ENCODE measurements around the gene SHISA9. TPM values are rescaled to one million over a fixed set of nuclear protein-coding genes. Genes with fewer than 3 reads are reported as not detected.

SHISA9 gene
- total RNA-seq, 1 donor from 2014 or later, result not detected

DNA sequence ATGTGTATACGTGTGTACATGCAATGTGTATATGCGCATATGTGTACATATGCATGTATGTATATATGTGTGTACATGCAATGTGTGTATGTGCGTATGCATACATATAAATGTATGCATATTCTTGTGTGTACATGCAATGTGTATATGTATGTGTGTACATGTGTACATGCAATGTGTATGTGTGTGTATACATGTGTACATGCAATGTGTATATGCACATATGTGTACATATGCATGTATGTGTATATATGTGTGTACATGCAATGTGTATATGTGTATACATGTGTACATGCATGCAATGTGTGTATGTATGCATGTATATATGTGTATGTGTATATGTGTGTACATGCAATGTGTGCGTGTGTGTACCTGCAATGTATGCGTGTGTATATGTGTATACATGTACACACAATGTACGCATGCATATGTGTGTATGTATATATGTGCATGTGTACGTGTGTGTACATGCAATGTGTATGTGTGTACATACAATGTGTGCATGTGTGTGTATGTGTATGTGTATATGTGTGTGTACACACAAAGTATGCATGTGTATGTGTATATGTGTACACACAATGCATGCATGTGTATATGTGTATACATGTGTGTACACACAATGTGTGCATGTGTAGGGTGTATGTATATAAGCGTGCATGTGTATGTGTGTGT is 167.7 kb downstream of the SHISA9 start:
- Histone ChIP-seq H3K36me3 (no peaks in the 10 kb centered on the region), H3K4me1 (no peaks in the 10 kb centered on the region), H3K4me3 (no peak overlapping the region), H3K27me3 (ENCODE audit: low read depth) (peaks cover 4% of the 10 kb centered on the region), H3K27ac (no peak overlapping the region), H3K9me3 (peaks cover 8% of the 10 kb centered on the region)
- ATAC-seq (no peak), DNase-seq (no peak)
- TF ChIP-seq, protein P1, sequence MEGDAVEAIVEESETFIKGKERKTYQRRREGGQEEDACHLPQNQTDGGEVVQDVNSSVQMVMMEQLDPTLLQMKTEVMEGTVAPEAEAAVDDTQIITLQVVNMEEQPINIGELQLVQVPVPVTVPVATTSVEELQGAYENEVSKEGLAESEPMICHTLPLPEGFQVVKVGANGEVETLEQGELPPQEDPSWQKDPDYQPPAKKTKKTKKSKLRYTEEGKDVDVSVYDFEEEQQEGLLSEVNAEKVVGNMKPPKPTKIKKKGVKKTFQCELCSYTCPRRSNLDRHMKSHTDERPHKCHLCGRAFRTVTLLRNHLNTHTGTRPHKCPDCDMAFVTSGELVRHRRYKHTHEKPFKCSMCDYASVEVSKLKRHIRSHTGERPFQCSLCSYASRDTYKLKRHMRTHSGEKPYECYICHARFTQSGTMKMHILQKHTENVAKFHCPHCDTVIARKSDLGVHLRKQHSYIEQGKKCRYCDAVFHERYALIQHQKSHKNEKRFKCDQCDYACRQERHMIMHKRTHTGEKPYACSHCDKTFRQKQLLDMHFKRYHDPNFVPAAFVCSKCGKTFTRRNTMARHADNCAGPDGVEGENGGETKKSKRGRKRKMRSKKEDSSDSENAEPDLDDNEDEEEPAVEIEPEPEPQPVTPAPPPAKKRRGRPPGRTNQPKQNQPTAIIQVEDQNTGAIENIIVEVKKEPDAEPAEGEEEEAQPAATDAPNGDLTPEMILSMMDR (IDR thresholded peaks at IDR 0.05), result no peak
- intact Hi-C loops (cut with DNase I), result no loop called here

DNA sequence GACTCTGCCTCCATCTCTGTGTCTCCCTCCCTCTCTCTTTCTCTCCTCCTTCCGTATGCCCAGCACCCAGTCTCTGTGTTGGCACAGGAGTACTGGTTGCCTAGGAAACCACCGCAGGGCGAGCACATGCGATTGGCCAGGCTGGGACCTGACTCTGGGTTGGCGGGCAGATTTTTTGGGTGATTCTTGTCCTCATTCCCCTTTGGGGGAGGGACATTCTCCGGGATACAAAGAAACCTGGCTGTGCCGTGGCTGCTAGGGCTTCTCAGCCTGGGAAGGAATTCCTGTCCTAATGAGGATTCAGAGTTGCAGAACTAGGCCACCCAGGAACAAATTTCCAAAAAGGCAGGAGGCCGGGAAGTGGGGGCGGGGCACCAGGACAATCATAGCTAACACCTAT is 168.9 kb downstream of the SHISA9 start:
- H3K27ac ChIP-seq, result no peak overlapping the region
- ATAC-seq (no peak), DNase-seq (no peak)
- H3K4me1 ChIP-seq, result no peaks in the 10 kb centered on the region
- H3K4me3 ChIP-seq, result no peak overlapping the region
- TF ChIP-seq, protein P1 (IDR thresholded peaks at IDR 0.05), result no peak
- peaks cover 8% of the 10 kb centered on the region for H3K9me3 ChIP-seq
- peaks cover 4% of the 10 kb centered on the region for H3K27me3 ChIP-seq (ENCODE audit: low read depth)
- H3K36me3 ChIP-seq, result no peaks in the 10 kb centered on the region
- intact Hi-C loops (cut with DNase I), result no loop called here

DNA sequence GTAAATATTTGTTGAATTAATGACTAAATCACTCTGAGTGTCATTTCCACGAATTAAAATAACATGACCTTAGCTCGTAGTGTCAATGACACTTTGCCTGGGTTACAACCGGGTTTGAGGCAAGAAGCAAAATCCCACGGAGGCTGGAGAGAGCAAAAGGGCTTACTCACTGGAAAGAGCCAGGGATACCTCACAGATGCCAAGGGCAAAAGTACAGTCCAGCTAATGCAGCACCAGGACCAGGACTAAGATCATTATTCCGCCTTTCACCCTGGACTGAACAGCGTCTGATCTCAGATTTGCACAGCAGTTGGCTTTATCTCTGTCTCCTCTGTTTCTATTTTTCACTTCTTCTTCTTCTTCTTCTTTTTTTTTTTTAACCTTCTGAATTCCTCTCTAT is 175.5 kb downstream of the SHISA9 start:
- TF ChIP-seq, protein P1 (IDR thresholded peaks at IDR 0.05), result no peak
- no peaks in the 10 kb centered on the region for H3K27me3 ChIP-seq (ENCODE audit: low read depth)
- DNase-seq (no peak), ATAC-seq (no peak)
- no peak overlapping the region for H3K27ac ChIP-seq
- no peak overlapping the region for H3K4me3 ChIP-seq
- H3K4me1 ChIP-seq, result no peaks in the 10 kb centered on the region
- no peaks in the 10 kb centered on the region for H3K36me3 ChIP-seq
- no peaks in the 10 kb centered on the region for H3K9me3 ChIP-seq
- intact Hi-C loops (cut with DNase I), result no loop called here

DNA sequence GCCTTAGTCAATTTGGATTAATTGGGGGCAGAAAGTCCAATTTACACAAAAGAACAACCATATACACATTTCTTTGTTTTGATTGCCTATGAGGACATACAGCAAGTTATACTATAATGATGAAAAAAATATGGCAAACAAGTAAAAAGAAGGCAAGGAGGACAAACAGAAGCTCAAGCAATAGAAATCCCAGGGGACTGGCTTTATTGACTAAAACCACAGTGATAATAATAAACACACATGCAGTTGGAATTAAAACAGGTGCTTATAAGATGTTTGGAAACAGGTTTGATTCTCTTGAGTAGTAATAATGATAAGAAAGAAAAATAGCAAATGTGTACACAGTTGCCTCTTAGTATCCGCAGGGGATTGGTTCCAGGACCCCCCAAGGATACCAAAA is 176.4 kb downstream of the SHISA9 start:
- intact Hi-C loops (cut with DNase I), result no loop called here
- Histone ChIP-seq H3K9me3 (no peaks in the 10 kb centered on the region), H3K36me3 (no peaks in the 10 kb centered on the region), H3K4me1 (no peaks in the 10 kb centered on the region), H3K27me3 (ENCODE audit: low read depth) (no peaks in the 10 kb centered on the region), H3K27ac (no peak overlapping the region), H3K4me3 (no peak overlapping the region)
- TF ChIP-seq, protein P1 (IDR thresholded peaks at IDR 0.05), result no peak
- ATAC-seq (no peak), DNase-seq (no peak)

DNA sequence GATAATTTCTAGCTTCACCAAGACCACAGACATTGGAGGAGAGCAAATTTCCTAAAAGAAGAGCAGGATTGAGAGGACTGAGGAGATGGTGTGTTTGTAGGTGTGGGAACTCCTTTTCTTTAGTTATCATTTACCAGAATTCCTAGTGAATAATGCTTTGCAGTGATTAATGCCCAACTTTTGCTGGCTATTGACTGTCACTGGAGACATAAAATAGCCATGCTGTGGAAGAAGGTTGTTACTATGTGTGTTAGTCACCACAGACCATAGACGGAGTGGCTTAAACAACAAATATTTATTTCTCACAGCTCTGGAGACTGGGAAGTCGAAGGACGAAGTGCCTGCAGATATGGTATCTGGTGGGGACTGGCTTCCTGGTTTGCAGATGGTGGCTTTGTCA is 179.1 kb downstream of the SHISA9 start:
- Histone ChIP-seq H3K9me3 (no peaks in the 10 kb centered on the region), H3K4me3 (no peak overlapping the region), H3K27ac (no peak overlapping the region), H3K27me3 (ENCODE audit: low read depth) (no peaks in the 10 kb centered on the region), H3K36me3 (no peaks in the 10 kb centered on the region), H3K4me1 (no peaks in the 10 kb centered on the region)
- DNase-seq, result no peak
- ATAC-seq, result no peak
- TF ChIP-seq, protein P1 (IDR thresholded peaks at IDR 0.05), result no peak
- intact Hi-C loops (cut with DNase I), result no loop called here
